HCT116 (cell line): ENCODE data around the gene ADIPOR2.

ENCODE experiments used
- CEBPB ChIP-seq: IDR thresholded peaks from 2 replicates; pipeline ENCODE4 v1.6.1; 2012; ENCODE audit warnings: low read depth
- EZH2 ChIP-seq: fragments of 200-600 bp; sonication (generic); IDR thresholded peaks from 2 replicates; pipeline ENCODE4 v1.6.1; 2017; ENCODE audit warnings: antibody characterized with exemption, mixed run types
- EZH2phosphoT487 ChIP-seq: fragments of 200-600 bp; IDR thresholded peaks from 2 replicates; pipeline ENCODE4 v1.6.1; 2018; ENCODE audit warnings: antibody characterized with exemption, borderline replicate concordance
- POLR2A ChIP-seq: IDR thresholded peaks from 2 replicates; pipeline ENCODE4 v1.7.0; 2011; ENCODE audit warnings: borderline replicate concordance; ENCODE audit not compliant: insufficient read depth, insufficient read length; ENCODE audit errors: extremely low read depth
- POLR2AphosphoS5 ChIP-seq: IDR thresholded peaks from 2 replicates; pipeline ENCODE4 v1.6.1; 2011; ENCODE audit warnings: mild to moderate bottlenecking, low read depth, low read length, moderate library complexity
- TCF7L2 ChIP-seq: IDR thresholded peaks from 2 replicates; pipeline ENCODE4 v1.7.0; 2011; ENCODE audit warnings: borderline replicate concordance, inconsistent platforms; ENCODE audit not compliant: insufficient read depth, insufficient read length; ENCODE audit errors: extremely low read depth
- YY1 ChIP-seq: IDR thresholded peaks from 2 replicates; pipeline ENCODE4 v1.6.1; 2011; ENCODE audit warnings: low read length, low read depth, moderate library complexity, mild to moderate bottlenecking; ENCODE audit not compliant: insufficient replicate concordance; ENCODE audit errors: extremely low read depth
- TF ChIP-seq, protein P1 (sequence below): IDR thresholded peaks from 2 replicates; pipeline ENCODE4 v1.6.1; 2012
- TF ChIP-seq, protein P2 (sequence below), 3 experiments: fragments of 200-600 bp in 1 of 3; sonication (generic) in 1 of 3; IDR thresholded peaks in 2 of 3; conservative IDR thresholded peaks in 1 of 3; 2 replicates each; pipeline ENCODE4 v1.5.1; 2012 to 2017; ENCODE audit warnings: low read depth in 2 of 3, low read length in 2 of 3, antibody characterized with exemption in 1 of 3, borderline replicate concordance in 1 of 3, control low read depth in 1 of 3, mild to moderate bottlenecking in 1 of 3, mixed read lengths in 1 of 3, mixed run types in 1 of 3, moderate library complexity in 1 of 3; ENCODE audit not compliant: insufficient read depth in 1 of 3
- TF ChIP-seq, protein P3 (sequence below): IDR thresholded peaks from 2 replicates; pipeline ENCODE4 v1.6.1; 2011; ENCODE audit warnings: mild to moderate bottlenecking, low read length, moderate library complexity; ENCODE audit not compliant: insufficient replicate concordance; ENCODE audit errors: extremely low read depth
- TF ChIP-seq, protein P4 (sequence below): IDR thresholded peaks from 2 replicates; pipeline ENCODE4 v1.6.1; 2012; ENCODE audit warnings: low read depth

DNA sequence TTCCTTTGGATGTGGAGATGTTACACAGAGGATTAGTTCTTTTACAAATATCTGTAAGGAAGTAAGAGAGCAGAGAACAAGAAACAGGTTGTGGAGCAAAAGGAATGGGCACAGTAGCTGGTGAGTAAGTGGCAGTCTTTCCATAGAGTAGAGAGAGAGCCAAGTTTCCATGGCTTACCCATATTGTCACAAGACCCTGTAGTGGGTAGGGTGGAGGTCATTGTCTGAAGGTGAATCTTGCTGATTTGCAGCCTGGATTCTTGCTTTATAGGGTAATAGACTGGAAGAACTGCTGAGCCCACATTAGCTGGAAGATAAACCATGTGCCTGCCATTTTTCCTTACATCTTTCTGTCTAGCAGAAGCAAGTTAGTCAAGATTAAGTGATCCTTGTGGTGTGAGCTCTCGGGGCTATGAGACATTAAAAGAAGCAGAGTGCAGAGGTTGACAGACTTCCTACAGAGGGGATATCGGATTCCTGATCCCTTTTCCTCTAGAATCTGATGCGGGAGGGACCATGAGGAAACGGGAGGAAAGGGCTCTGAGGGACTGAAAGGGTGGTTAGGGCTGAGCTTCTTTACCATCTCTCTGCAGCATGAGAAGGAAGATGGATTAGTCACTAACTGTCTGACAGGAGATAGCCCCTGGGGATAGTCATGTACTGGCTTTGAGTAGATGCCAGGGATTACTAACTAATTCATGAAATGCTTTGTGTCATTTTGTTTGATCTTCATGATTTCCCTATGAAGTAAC lies 85.5 kb downstream of the ADIPOR2 start:
- TF ChIP-seq, protein P1, sequence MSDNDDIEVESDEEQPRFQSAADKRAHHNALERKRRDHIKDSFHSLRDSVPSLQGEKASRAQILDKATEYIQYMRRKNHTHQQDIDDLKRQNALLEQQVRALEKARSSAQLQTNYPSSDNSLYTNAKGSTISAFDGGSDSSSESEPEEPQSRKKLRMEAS: no peak
- TF ChIP-seq, protein P2, sequence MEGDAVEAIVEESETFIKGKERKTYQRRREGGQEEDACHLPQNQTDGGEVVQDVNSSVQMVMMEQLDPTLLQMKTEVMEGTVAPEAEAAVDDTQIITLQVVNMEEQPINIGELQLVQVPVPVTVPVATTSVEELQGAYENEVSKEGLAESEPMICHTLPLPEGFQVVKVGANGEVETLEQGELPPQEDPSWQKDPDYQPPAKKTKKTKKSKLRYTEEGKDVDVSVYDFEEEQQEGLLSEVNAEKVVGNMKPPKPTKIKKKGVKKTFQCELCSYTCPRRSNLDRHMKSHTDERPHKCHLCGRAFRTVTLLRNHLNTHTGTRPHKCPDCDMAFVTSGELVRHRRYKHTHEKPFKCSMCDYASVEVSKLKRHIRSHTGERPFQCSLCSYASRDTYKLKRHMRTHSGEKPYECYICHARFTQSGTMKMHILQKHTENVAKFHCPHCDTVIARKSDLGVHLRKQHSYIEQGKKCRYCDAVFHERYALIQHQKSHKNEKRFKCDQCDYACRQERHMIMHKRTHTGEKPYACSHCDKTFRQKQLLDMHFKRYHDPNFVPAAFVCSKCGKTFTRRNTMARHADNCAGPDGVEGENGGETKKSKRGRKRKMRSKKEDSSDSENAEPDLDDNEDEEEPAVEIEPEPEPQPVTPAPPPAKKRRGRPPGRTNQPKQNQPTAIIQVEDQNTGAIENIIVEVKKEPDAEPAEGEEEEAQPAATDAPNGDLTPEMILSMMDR (IDR thresholded peaks at IDR 0.05 in 2 of 3, conservative IDR thresholded peaks at IDR 0.05 in 1 of 3; ENCODE audit: borderline replicate concordance in 1 of 3, insufficient read depth in 1 of 3, low read depth in 2 of 3, low read length in 2 of 3): no peak
- no peak for TF ChIP-seq EZH2phosphoT487
- no peak for TF ChIP-seq POLR2A
- TF ChIP-seq TCF7L2: no peak
- TF ChIP-seq POLR2AphosphoS5: no peak
- TF ChIP-seq YY1: no peak
- TF ChIP-seq, protein P3, sequence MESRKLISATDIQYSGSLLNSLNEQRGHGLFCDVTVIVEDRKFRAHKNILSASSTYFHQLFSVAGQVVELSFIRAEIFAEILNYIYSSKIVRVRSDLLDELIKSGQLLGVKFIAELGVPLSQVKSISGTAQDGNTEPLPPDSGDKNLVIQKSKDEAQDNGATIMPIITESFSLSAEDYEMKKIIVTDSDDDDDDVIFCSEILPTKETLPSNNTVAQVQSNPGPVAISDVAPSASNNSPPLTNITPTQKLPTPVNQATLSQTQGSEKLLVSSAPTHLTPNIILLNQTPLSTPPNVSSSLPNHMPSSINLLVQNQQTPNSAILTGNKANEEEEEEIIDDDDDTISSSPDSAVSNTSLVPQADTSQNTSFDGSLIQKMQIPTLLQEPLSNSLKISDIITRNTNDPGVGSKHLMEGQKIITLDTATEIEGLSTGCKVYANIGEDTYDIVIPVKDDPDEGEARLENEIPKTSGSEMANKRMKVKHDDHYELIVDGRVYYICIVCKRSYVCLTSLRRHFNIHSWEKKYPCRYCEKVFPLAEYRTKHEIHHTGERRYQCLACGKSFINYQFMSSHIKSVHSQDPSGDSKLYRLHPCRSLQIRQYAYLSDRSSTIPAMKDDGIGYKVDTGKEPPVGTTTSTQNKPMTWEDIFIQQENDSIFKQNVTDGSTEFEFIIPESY: no peak
- no peak for TF ChIP-seq EZH2
- TF ChIP-seq CEBPB: no peak
- TF ChIP-seq, protein P4, sequence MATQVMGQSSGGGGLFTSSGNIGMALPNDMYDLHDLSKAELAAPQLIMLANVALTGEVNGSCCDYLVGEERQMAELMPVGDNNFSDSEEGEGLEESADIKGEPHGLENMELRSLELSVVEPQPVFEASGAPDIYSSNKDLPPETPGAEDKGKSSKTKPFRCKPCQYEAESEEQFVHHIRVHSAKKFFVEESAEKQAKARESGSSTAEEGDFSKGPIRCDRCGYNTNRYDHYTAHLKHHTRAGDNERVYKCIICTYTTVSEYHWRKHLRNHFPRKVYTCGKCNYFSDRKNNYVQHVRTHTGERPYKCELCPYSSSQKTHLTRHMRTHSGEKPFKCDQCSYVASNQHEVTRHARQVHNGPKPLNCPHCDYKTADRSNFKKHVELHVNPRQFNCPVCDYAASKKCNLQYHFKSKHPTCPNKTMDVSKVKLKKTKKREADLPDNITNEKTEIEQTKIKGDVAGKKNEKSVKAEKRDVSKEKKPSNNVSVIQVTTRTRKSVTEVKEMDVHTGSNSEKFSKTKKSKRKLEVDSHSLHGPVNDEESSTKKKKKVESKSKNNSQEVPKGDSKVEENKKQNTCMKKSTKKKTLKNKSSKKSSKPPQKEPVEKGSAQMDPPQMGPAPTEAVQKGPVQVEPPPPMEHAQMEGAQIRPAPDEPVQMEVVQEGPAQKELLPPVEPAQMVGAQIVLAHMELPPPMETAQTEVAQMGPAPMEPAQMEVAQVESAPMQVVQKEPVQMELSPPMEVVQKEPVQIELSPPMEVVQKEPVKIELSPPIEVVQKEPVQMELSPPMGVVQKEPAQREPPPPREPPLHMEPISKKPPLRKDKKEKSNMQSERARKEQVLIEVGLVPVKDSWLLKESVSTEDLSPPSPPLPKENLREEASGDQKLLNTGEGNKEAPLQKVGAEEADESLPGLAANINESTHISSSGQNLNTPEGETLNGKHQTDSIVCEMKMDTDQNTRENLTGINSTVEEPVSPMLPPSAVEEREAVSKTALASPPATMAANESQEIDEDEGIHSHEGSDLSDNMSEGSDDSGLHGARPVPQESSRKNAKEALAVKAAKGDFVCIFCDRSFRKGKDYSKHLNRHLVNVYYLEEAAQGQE: no peak
